SK-N-MC (cell line): ENCODE data around the gene MIER2.

Experiments used
- DNase-seq: peaks from one replicate; pipeline ENCODE4 v3.0.0-alpha.2; 2011; ENCODE audit warnings: low read depth, low spot score
- H3K27ac ChIP-seq: fragments of 200-600 bp; sonication (generic); 2 replicates; pipeline ENCODE4 v1.5.1; 2016; ENCODE audit warnings: mixed run types
- H3K36me3 ChIP-seq: fragments of 200-600 bp; sonication (generic); 2 replicates; pipeline ENCODE4 v1.6.1; 2017; ENCODE audit warnings: antibody characterized with exemption, low read length, mixed read lengths; ENCODE audit not compliant: insufficient read depth
- H3K4me3 ChIP-seq: fragments of 200-600 bp; sonication (generic); 2 replicates; pipeline ENCODE4 v1.5.1; 2016
- H3K9ac ChIP-seq: fragments of 200-600 bp; sonication (generic); 2 replicates; pipeline ENCODE4 v1.8.0; 2017; ENCODE audit warnings: mixed run types, mixed read lengths; ENCODE audit not compliant: insufficient read length
- H3K9me3 ChIP-seq: fragments of 200-600 bp; sonication (generic); 2 replicates; pipeline ENCODE4 v1.6.1; 2017; ENCODE audit warnings: low read depth, mild to moderate bottlenecking, antibody characterized with exemption, low read length, moderate library complexity, mixed read lengths
- EZH2 ChIP-seq: fragments of 200-600 bp; sonication (generic); IDR thresholded peaks from one replicate; pipeline ENCODE4 v1.6.1; 2017; ENCODE audit warnings: antibody characterized with exemption
- FOXP2 ChIP-seq: optimal IDR thresholded peaks from 2 replicates; pipeline ENCODE3; 2011; ENCODE audit warnings: mild to moderate bottlenecking, moderate library complexity; ENCODE audit not compliant: insufficient read depth; ENCODE audit errors: extremely low read length, control extremely low read depth
- POLR2AphosphoS5 ChIP-seq: IDR thresholded peaks from 2 replicates; pipeline ENCODE4 v1.6.1; 2012; ENCODE audit warnings: mild to moderate bottlenecking, low read depth, low read length, borderline replicate concordance

Gene MIER2

GRCh38 chr19:292951-293350 is 51.6 kb downstream of the MIER2 start:
- H3K36me3 ChIP-seq = no peaks in the 10 kb centered on the region
- H3K9me3 ChIP-seq = no peaks in the 10 kb centered on the region
- H3K27ac ChIP-seq = no peak overlapping the region
- no peak overlapping the region for H3K4me3 ChIP-seq
- no peak for DNase-seq
- no peak overlapping the region for H3K9ac ChIP-seq
- TF ChIP-seq EZH2 = no peak
- no peak for TF ChIP-seq FOXP2
- no peak for TF ChIP-seq POLR2AphosphoS5

- no peaks in the 10 kb centered on the region for H3K9me3 ChIP-seq
- no peak for DNase-seq
- H3K36me3 ChIP-seq = no peaks in the 10 kb centered on the region
- no peak for TF ChIP-seq FOXP2
- no peak for TF ChIP-seq EZH2
- TF ChIP-seq POLR2AphosphoS5 = no peak
- H3K9ac ChIP-seq = no peak overlapping the region
- no peak overlapping the region for H3K27ac ChIP-seq
- no peak overlapping the region for H3K4me3 ChIP-seq
These were observed 52.2 kb downstream of the MIER2 start for GRCh38 chr19:292281-292884.

- peak overlapping the region; percentile 64 for H3K4me3 ChIP-seq
- no peaks in the 10 kb centered on the region for H3K9me3 ChIP-seq
- H3K9ac ChIP-seq = no peak overlapping the region
- H3K27ac ChIP-seq = no peak overlapping the region
- H3K36me3 ChIP-seq = no peaks in the 10 kb centered on the region
- TF ChIP-seq POLR2AphosphoS5 (no peak), FOXP2 (no peak), EZH2 (no peak)
- DNase-seq = no peak
These were observed 52.9 kb downstream of the MIER2 start for GRCh38 chr19:291561-292280.

GRCh38 chr19:291006-291521 is 53.5 kb downstream of the MIER2 start, which contains the start of gene PLPP2:
TSS of gene PLPP2 (minus strand) at chr19:291403. CDS start at chr19:291336, 67 bp downstream.
- DNase-seq = no peak
- peak within 1 kb of the TSS; percentile 81 for H3K4me3 ChIP-seq
- TF ChIP-seq FOXP2 = no peak
- TF ChIP-seq POLR2AphosphoS5 = no peak
- TF ChIP-seq EZH2 = no peak
- no peak within 1 kb of the TSS for H3K9ac ChIP-seq
- H3K36me3 ChIP-seq = no peaks in the 10 kb centered on the region
- H3K9me3 ChIP-seq = no peaks in the 10 kb centered on the region
- no peak within 1 kb of the TSS for H3K27ac ChIP-seq

- no peak for DNase-seq
- peak overlapping the region; percentile 81 for H3K4me3 ChIP-seq
- no peaks in the 10 kb centered on the region for H3K9me3 ChIP-seq
- no peak overlapping the region for H3K27ac ChIP-seq
- H3K9ac ChIP-seq = no peak overlapping the region
- no peaks in the 10 kb centered on the region for H3K36me3 ChIP-seq
- no peak for TF ChIP-seq POLR2AphosphoS5
- no peak for TF ChIP-seq FOXP2
- TF ChIP-seq EZH2 = no peak
These were observed 54.1 kb downstream of the MIER2 start for GRCh38 chr19:290372-291005.

GRCh38 chr19:289651-290371 is 54.8 kb downstream of the MIER2 start:
- Histone ChIP-seq H3K4me3 (no peak overlapping the region; the same call in 1 of the 2 replicates), H3K9me3 (no peaks in the 10 kb centered on the region), H3K27ac (no peak overlapping the region), H3K9ac (no peak overlapping the region), H3K36me3 (no peaks in the 10 kb centered on the region)
- TF ChIP-seq FOXP2 (no peak), POLR2AphosphoS5 (no peak), EZH2 (no peak)
- DNase-seq = no peak

GRCh38 chr19:288911-289310 is 55.7 kb downstream of the MIER2 start:
- DNase-seq = no peak
- Histone ChIP-seq H3K9ac (no peak overlapping the region), H3K4me3 (no peak overlapping the region), H3K36me3 (no peaks in the 10 kb centered on the region), H3K9me3 (no peaks in the 10 kb centered on the region), H3K27ac (no peak overlapping the region)
- no peak for TF ChIP-seq FOXP2
- TF ChIP-seq EZH2 = no peak
- no peak for TF ChIP-seq POLR2AphosphoS5

GRCh38 chr19:287381-287871 is 57.2 kb downstream of the MIER2 start:
- TF ChIP-seq EZH2 (no peak), POLR2AphosphoS5 (no peak), FOXP2 (no peak)
- no peak overlapping the region for H3K4me3 ChIP-seq
- H3K9me3 ChIP-seq = no peaks in the 10 kb centered on the region
- H3K9ac ChIP-seq = no peak overlapping the region
- no peak overlapping the region for H3K27ac ChIP-seq
- H3K36me3 ChIP-seq = no peaks in the 10 kb centered on the region
- DNase-seq = no peak
